ENCODE results near the gene PDPK1. TPM values are rescaled to one million over a fixed set of nuclear protein-coding genes. Genes with fewer than 3 reads are reported as not detected.

The PDPK1 gene
- total RNA-seq, 4 donors from 2014 or later = 24.5 to 42.4 (median 34.7) TPM

DNA sequence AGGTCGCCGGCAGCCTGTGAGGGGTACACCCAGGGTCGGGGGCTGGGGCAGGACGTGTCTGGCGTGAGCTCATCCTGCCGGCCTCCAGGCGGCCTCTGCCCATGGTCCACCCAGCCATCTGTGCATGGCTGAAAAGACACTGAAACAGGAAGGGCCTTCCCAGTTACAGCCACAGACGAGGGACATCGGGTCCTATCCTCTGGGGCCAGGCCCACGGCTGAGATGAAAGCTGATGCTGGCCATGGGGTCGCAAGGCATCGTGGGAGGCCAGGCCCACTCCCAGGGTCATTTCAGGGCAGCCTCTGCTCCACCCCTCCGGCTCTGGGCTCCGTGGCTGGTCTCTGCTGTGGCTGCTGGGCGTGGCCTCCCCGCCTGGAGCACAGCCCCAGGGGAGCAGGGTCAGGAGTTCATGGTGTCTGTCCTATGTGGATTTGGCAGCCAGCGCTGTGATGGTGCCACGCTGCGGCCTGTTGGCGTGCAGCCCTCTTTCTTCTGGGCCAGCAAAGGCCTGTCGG lies 40.6 kb upstream of the PDPK1 start:
- Histone ChIP-seq H3K27ac (peak overlapping the region in 3 of 4 donors; percentile 11 to 71 (median 46)), H3K27me3 (no peaks in the 10 kb centered on the region), H3K4me3 (no peak overlapping the region), H3K9me3 (no peaks in the 10 kb centered on the region), H3K4me1 (peaks cover 30 to 36% of the 10 kb centered on the region in 2 donors), H3K36me3 (no peaks in the 10 kb centered on the region)
- in situ Hi-C loops (cut with MboI; ENCODE audit: low sequenced_read_pairs in 4 of 4) = loop anchor here in 2 of 4 donors (10.0 to 25.0 kb wide), 2 partner anchors 152 to 160 kb away; partner anchors contain the start of gene ABCA3 (in 2 of the 2)
- intact Hi-C loops (cut with DNase I; ENCODE audit: low total_unique reads) = loop anchor here (5.0 kb wide), 1 partner anchor 35 kb away; the partner anchor contains the start of gene TEDC2
- ATAC-seq (peak; percentile 16 to 77), DNase-seq (peak in 1 of 2 donors; percentile 81)
- TF ChIP-seq POLR2A (IDR thresholded peaks at IDR 0.05) = no peak
- TF ChIP-seq, protein P1, sequence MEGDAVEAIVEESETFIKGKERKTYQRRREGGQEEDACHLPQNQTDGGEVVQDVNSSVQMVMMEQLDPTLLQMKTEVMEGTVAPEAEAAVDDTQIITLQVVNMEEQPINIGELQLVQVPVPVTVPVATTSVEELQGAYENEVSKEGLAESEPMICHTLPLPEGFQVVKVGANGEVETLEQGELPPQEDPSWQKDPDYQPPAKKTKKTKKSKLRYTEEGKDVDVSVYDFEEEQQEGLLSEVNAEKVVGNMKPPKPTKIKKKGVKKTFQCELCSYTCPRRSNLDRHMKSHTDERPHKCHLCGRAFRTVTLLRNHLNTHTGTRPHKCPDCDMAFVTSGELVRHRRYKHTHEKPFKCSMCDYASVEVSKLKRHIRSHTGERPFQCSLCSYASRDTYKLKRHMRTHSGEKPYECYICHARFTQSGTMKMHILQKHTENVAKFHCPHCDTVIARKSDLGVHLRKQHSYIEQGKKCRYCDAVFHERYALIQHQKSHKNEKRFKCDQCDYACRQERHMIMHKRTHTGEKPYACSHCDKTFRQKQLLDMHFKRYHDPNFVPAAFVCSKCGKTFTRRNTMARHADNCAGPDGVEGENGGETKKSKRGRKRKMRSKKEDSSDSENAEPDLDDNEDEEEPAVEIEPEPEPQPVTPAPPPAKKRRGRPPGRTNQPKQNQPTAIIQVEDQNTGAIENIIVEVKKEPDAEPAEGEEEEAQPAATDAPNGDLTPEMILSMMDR (IDR thresholded peaks at IDR 0.05 in 4 of 5, conservative IDR thresholded peaks at IDR 0.05 in 1 of 5) = no peak

DNA sequence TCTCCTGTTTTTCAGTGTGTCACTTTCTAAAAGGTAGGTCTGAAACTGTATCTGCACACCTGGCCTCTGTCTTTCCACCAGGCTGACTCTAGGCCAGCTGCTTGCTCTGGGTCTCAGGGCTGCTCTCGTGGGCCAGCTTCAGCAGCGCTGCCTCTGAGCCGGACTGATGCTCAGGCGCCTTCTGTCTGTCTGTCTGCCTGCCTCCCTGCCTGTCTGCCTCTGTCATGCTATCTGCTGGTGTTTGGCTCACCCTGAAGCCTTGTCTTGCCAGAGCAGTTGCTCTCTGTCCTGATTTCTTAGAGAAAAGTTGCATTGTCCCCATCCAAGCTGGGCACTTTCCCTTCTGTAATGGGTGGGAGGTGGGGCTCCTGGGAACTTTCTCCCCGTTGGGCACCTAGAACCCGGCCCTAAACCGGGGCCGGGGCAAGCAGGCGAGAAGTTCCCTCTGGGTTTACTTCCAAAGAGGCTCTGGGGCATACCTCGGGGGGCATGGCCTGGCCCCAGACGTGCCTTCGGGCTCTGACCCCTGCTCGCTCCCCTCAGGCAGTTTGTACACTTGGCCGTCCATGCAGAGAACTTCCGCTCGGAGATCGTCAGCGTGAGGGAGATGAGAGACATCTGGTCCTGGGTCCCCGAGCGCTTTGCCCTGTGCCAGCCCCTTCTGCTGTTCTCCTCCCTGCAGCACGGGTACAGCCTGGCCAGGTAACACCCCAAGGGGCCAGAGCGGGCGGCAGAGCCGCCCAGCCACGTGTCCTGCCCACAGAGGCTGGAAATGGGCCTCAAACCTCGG lies 39.9 kb upstream of the PDPK1 start:
- H3K27me3 ChIP-seq = no peaks in the 10 kb centered on the region
- no peaks in the 10 kb centered on the region for H3K9me3 ChIP-seq
- no peak for TF ChIP-seq POLR2A (IDR thresholded peaks at IDR 0.05)
- TF ChIP-seq, protein P1 (IDR thresholded peaks at IDR 0.05 in 4 of 5, conservative IDR thresholded peaks at IDR 0.05 in 1 of 5) = no peak
- H3K4me3 ChIP-seq = no peak overlapping the region
- intact Hi-C loops (cut with DNase I; ENCODE audit: low total_unique reads) (loop anchor here (5.0 kb wide), 1 partner anchor 36 kb away; the partner anchor contains the start of gene TEDC2), in situ Hi-C loops (cut with MboI; ENCODE audit: low sequenced_read_pairs in 4 of 4) (loop anchor here in 2 of 4 donors (10.0 to 25.0 kb wide), 2 partner anchors 153 to 161 kb away; partner anchors contain the start of gene ABCA3 (in 2 of the 2))
- DNase-seq (no peak), ATAC-seq (peak in 1 of 2 donors; percentile 22)
- H3K36me3 ChIP-seq = no peaks in the 10 kb centered on the region
- H3K4me1 ChIP-seq = peaks cover 30 to 36% of the 10 kb centered on the region in 2 donors
- H3K27ac ChIP-seq = peak overlapping the region; percentile 11 to 71 (median 31)

DNA sequence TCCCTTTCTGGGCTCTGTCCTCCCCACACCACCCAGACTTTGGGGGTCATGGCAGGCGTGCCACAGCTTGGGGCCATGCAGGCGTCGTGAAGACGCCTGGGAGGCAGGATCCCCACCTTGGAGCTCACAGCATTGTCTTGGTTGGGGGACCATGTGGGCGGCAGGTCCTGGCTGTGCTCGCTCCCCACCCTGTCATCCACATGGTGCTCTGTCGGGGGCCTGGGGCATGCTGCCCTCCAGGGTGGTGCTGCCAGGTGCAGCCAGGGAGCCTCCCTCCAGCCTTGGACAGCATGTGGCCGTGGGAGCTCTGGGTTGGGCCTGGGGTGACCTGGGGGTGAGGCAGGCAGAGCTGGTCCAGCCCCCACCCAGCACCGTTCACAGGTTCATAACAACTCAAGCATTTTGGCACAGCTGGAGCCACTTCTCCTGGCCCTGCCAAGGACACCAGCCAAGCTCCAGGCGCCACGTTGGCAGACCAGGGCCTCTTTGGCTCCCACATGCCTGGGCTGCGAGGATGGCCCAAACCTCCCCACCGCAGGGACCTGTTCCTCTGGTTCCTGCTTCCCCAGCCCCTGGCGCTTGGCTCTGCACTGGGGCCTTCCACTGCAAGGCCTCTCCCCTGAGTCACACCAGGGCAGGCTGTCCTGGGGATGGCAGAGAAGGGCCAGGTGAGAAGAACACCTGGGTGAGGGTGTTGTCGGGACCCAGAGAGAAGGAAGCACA lies 39.1 kb upstream of the PDPK1 start:
- ATAC-seq (peak in 1 of 2 donors; percentile 33), DNase-seq (peak in 1 of 2 donors; percentile 59)
- Histone ChIP-seq H3K36me3 (no peaks in the 10 kb centered on the region), H3K27ac (peak overlapping the region in 2 of 4 donors; percentile 29 to 71), H3K9me3 (no peaks in the 10 kb centered on the region), H3K4me1 (peaks cover 30 to 36% of the 10 kb centered on the region in 2 donors), H3K4me3 (no peak overlapping the region), H3K27me3 (no peaks in the 10 kb centered on the region)
- intact Hi-C loops (cut with DNase I; ENCODE audit: low total_unique reads) = loop anchor here (5.0 kb wide), 1 partner anchor 36 kb away; the partner anchor contains the start of gene TEDC2
- TF ChIP-seq, protein P1 (IDR thresholded peaks at IDR 0.05 in 4 of 5, conservative IDR thresholded peaks at IDR 0.05 in 1 of 5) = no peak
- TF ChIP-seq POLR2A (IDR thresholded peaks at IDR 0.05) = no peak
- in situ Hi-C loops (cut with MboI; ENCODE audit: low sequenced_read_pairs in 4 of 4) = loop anchor here in 2 of 4 donors (10.0 to 25.0 kb wide), 2 partner anchors 154 to 161 kb away; partner anchors contain the start of gene ABCA3 (in 2 of the 2)

DNA sequence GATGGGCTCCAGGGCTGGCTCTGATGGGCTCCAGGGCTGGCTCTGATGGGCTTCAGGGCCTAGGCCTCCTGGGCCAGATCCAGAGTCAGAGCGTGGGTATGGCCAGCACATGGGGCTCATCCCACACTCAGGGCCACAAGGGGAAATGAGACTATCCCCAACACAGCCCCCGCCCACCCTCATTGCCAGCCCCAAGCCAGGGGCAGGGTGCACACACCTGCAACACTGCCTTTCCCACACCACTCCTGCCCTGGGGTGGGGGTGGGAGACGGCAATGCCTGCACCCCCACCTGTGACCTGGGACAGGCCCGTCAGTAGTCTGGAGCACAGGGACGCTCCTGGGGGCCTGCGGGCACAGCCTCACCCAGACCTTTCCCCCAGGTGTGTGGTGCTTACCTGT lies 38.4 kb upstream of the PDPK1 start:
- Histone ChIP-seq H3K27ac (peak overlapping the region in 1 of 4 donors; percentile 71), H3K4me1 (peaks cover 30 to 36% of the 10 kb centered on the region in 2 donors), H3K4me3 (no peak overlapping the region), H3K27me3 (no peaks in the 10 kb centered on the region), H3K9me3 (no peaks in the 10 kb centered on the region), H3K36me3 (no peaks in the 10 kb centered on the region)
- TF ChIP-seq POLR2A (IDR thresholded peaks at IDR 0.05) = no peak
- TF ChIP-seq, protein P1 (IDR thresholded peaks at IDR 0.05 in 4 of 5, conservative IDR thresholded peaks at IDR 0.05 in 1 of 5) = no peak
- in situ Hi-C loops (cut with MboI; ENCODE audit: low sequenced_read_pairs in 4 of 4) (loop anchor here in 2 of 4 donors (10.0 to 25.0 kb wide), 2 partner anchors 155 to 162 kb away; partner anchors contain the start of gene ABCA3 (in 2 of the 2)), intact Hi-C loops (cut with DNase I; ENCODE audit: low total_unique reads) (loop anchor here (5.0 kb wide), 1 partner anchor 37 kb away; the partner anchor contains the start of gene TEDC2)
- no peak for ATAC-seq
- DNase-seq = no peak

All from gastrocnemius medialis (tissue), 4 donors.